ENCODE data around the gene ZNF423.

Gene ZNF423

GRCh38 chr16:49625311-49626065, 230.4 kb downstream of the ZNF423 start:
- no peak for DNase-seq (ENCODE audit: low read depth in 2 of 2)

- DNase-seq (ENCODE audit: low read depth in 2 of 2), result no peak
Observed at GRCh38 chr16:49623501-49624266, 232.2 kb downstream of the ZNF423 start.

- DNase-seq (ENCODE audit: low read depth in 2 of 2), result no peak
Observed at GRCh38 chr16:49622421-49623402, 233.2 kb downstream of the ZNF423 start.

GRCh38 chr16:49622084-49622390, 233.9 kb downstream of the ZNF423 start:
- DNase-seq (ENCODE audit: low read depth in 2 of 2), result no peak

- no peak for DNase-seq (ENCODE audit: low read depth in 2 of 2)
Observed at GRCh38 chr16:49621241-49622083, 234.4 kb downstream of the ZNF423 start.

- DNase-seq (ENCODE audit: low read depth in 2 of 2), result no peak
Observed at GRCh38 chr16:49620869-49621240, 235.1 kb downstream of the ZNF423 start.

- DNase-seq (ENCODE audit: low read depth in 2 of 2), result no peak
Observed at GRCh38 chr16:49620158-49620868, 235.6 kb downstream of the ZNF423 start.

- DNase-seq (ENCODE audit: low read depth in 2 of 2), result no peak
Observed at GRCh38 chr16:49619811-49620157, 236.1 kb downstream of the ZNF423 start.

- DNase-seq (ENCODE audit: low read depth in 2 of 2), result no peak
Observed at GRCh38 chr16:49618955-49619354, 237.0 kb downstream of the ZNF423 start.

GRCh38 chr16:49617710-49618330, 238.1 kb downstream of the ZNF423 start:
- DNase-seq (ENCODE audit: low read depth in 2 of 2), result no peak

GRCh38 chr16:49617016-49617629, 238.8 kb downstream of the ZNF423 start:
- no peak for DNase-seq (ENCODE audit: low read depth in 2 of 2)

GRCh38 chr16:49615576-49615975, 240.3 kb downstream of the ZNF423 start:
- DNase-seq (ENCODE audit: low read depth in 2 of 2), result no peak

GRCh38 chr16:49610983-49611382, 244.9 kb downstream of the ZNF423 start:
- DNase-seq (ENCODE audit: low read depth in 2 of 2), result no peak

GRCh38 chr16:49608779-49609178, 247.1 kb downstream of the ZNF423 start:
- DNase-seq (ENCODE audit: low read depth in 2 of 2), result no peak

- DNase-seq (ENCODE audit: low read depth in 2 of 2), result no peak
Observed at GRCh38 chr16:49608098-49608497, 247.8 kb downstream of the ZNF423 start.

- DNase-seq (ENCODE audit: low read depth in 2 of 2), result no peak
Observed at GRCh38 chr16:49605536-49606254, 250.2 kb downstream of the ZNF423 start.

GRCh38 chr16:49604602-49605001, 251.3 kb downstream of the ZNF423 start:
- no peak for DNase-seq (ENCODE audit: low read depth in 2 of 2)

- no peak for DNase-seq (ENCODE audit: low read depth in 2 of 2)
Observed at GRCh38 chr16:49603956-49604355, 252.0 kb downstream of the ZNF423 start.

- DNase-seq (ENCODE audit: low read depth in 2 of 2), result no peak
Observed at GRCh38 chr16:49602976-49603310, 253.0 kb downstream of the ZNF423 start.

Measured in stimulated activated CD4-positive, alpha-beta T cell treated with anti-CD3 and anti-CD28 coated beads, Interleukin-12 subunit alpha, Interleukin-12 subunit beta, amount 100 ng/mL, for 24 hours (primary cell).